Upper lobe of left lung (tissue), 4 donors: Measurements from ENCODE around the gene MSGN1.

Experiments
- EP300 ChIP-seq, 4 donors: sonication (generic); formaldehyde crosslinking; IDR thresholded peaks; one replicate each; pipeline ENCODE4 v1.5.1; 2017; ENCODE audit warnings: antibody characterized with exemption in 4 of 4, control low read depth in 2 of 4
- POLR2A ChIP-seq, 4 donors: fragments of 450-650 bp; IDR thresholded peaks; one replicate each; pipeline ENCODE4 v1.5.1; 2016 to 2017; ENCODE audit warnings: antibody characterized with exemption in 4 of 4, mild to moderate bottlenecking in 2 of 4

GRCh38 chr2:17805166-17805565, 11.1 kb upstream of the MSGN1 start:
- no peak for TF ChIP-seq POLR2A (IDR thresholded peaks at IDR 0.05)
- TF ChIP-seq EP300 (IDR thresholded peaks at IDR 0.05): no peak
